Neural progenitor cell (in vitro differentiated cells): Measurements from ENCODE around the gene CHRNA4. TPM values are rescaled to one million over a fixed set of nuclear protein-coding genes. Genes with fewer than 3 reads are reported as not detected.
A peak's percentile ranks its signal among the peaks of the same experiment; 100 is the strongest.

ENCODE experiments used
- DNase-seq: peaks from one replicate; pipeline ENCODE4 v3.0.0-alpha.2; 2016; ENCODE audit warnings: low spot score
- H2AFZ ChIP-seq: fragments of 200-600 bp; sonication (generic); replicated peaks from 2 replicates; pipeline ENCODE4 v1.6.1; 2016; ENCODE audit warnings: antibody characterized with exemption
- H3F3A ChIP-seq: fragments of 200-600 bp; sonication (generic); 2 replicates; pipeline ENCODE4 v1.6.1; 2016; ENCODE audit warnings: antibody characterized with exemption, low read depth
- H3K27ac ChIP-seq: fragments of 200-600 bp; sonication (generic); 2 replicates; pipeline ENCODE4 v1.5.1; 2016; ENCODE audit warnings: mild to moderate bottlenecking
- H3K27me3 ChIP-seq: fragments of 200-600 bp; sonication (generic); 2 replicates; pipeline ENCODE4 v1.6.1; 2016; ENCODE audit warnings: mild to moderate bottlenecking, moderate library complexity
- H3K36me3 ChIP-seq: fragments of 200-600 bp; sonication (generic); 2 replicates; pipeline ENCODE4 v1.5.1; 2016
- H3K4me1 ChIP-seq: fragments of 200-600 bp; sonication (generic); 2 replicates; pipeline ENCODE4 v1.6.1; 2016; ENCODE audit warnings: mixed run types
- H3K4me2 ChIP-seq: fragments of 200-600 bp; sonication (generic); 2 replicates; pipeline ENCODE4 v1.6.1; 2016
- H3K4me3 ChIP-seq: fragments of 200-600 bp; sonication (generic); 2 replicates; pipeline ENCODE4 v1.5.1; 2016
- H3K79me2 ChIP-seq: fragments of 200-600 bp; sonication (generic); 2 replicates; pipeline ENCODE4 v1.6.1; 2016; ENCODE audit warnings: low read depth
- H3K9ac ChIP-seq: fragments of 200-600 bp; sonication (generic); 2 replicates; pipeline ENCODE4 v1.6.1; 2016
- H3K9me3 ChIP-seq: fragments of 200-600 bp; sonication (generic); 2 replicates; pipeline ENCODE4 v1.5.1; 2016; ENCODE audit warnings: low read depth
- H4K20me1 ChIP-seq: fragments of 200-600 bp; sonication (generic); 2 replicates; pipeline ENCODE4 v1.6.1; 2016; ENCODE audit warnings: low read depth
- H3K27ac Mint-ChIP-seq: 3 replicates; pipeline ENCODE4 v1.8.0; 2021; ENCODE audit warnings: mixed read lengths
- H3K27me3 Mint-ChIP-seq: 2 replicates; pipeline ENCODE4 v1.8.0; 2022; ENCODE audit warnings: low read depth, mild to moderate bottlenecking, inconsistent platforms, moderate library complexity, mixed read lengths; ENCODE audit not compliant: insufficient read depth
- H3K36me3 Mint-ChIP-seq: 3 replicates; pipeline ENCODE4 v1.8.0; 2021; ENCODE audit warnings: mixed read lengths
- H3K4me1 Mint-ChIP-seq: 3 replicates; pipeline ENCODE4 v1.8.0; 2021; ENCODE audit warnings: mixed read lengths
- H3K4me3 Mint-ChIP-seq: 3 replicates; pipeline ENCODE4 v1.8.0; 2021; ENCODE audit warnings: mild to moderate bottlenecking, moderate library complexity, mixed read lengths
- H3K9me3 Mint-ChIP-seq: 3 replicates; pipeline ENCODE4 v1.8.0; 2020; ENCODE audit warnings: mixed read lengths
- CTCF ChIP-seq: fragments of 200-600 bp; sonication (generic); IDR thresholded peaks from 2 replicates; pipeline ENCODE4 v1.5.1; 2017; ENCODE audit warnings: antibody characterized with exemption, mild to moderate bottlenecking
- EZH2 ChIP-seq: fragments of 200-600 bp; sonication (generic); IDR thresholded peaks from 2 replicates; pipeline ENCODE4 v1.6.1; 2017; ENCODE audit warnings: antibody characterized with exemption, mild to moderate bottlenecking, moderate library complexity
- EZH2phosphoT487 ChIP-seq: fragments of 200-600 bp; sonication (generic); IDR thresholded peaks from 2 replicates; pipeline ENCODE4 v1.6.1; 2017; ENCODE audit warnings: antibody characterized with exemption
- total RNA-seq: library from RNA; depleted of rRNA; stranded (reverse); fragments of >200 nt; gene quantifications from 2 replicates; pipeline ENCODE4 v1.2.3, GENCODE V29; 2015; ENCODE audit warnings: low replicate concordance

Gene CHRNA4
- total RNA-seq = 0.68 TPM in 1 of 2 replicates, not detected in the other

- Mint-ChIP-seq H3K27ac (no peak within 1 kb of the TSS), H3K9me3 (no peaks in the 10 kb centered on the region), H3K4me3 (peak within 1 kb of the TSS; percentile 72), H3K36me3 (peaks cover 2% of the 10 kb centered on the region), H3K27me3 (peaks cover 21% of the 10 kb centered on the region), H3K4me1 (peaks cover 26% of the 10 kb centered on the region)
- Histone ChIP-seq H3K9me3 (no peaks in the 10 kb centered on the region), H2AFZ (peak within 1 kb of the TSS; percentile 71), H3K4me2 (peak within 1 kb of the TSS; percentile 87), H3K36me3 (no peaks in the 10 kb centered on the region), H3F3A (peaks cover 21% of the 10 kb centered on the region), H3K27ac (no peak within 1 kb of the TSS), H3K27me3 (peaks cover 50% of the 10 kb centered on the region), H3K79me2 (no peaks in the 10 kb centered on the region), H3K9ac (no peak within 1 kb of the TSS), H3K4me3 (peak within 1 kb of the TSS; percentile 50), H3K4me1 (peaks cover 36% of the 10 kb centered on the region), H4K20me1 (peaks cover 17% of the 10 kb centered on the region)
- DNase-seq = peak; percentile 63
- TF ChIP-seq EZH2phosphoT487 (peak; percentile 74), EZH2 (peak; percentile 70), CTCF (no peak)
These were observed at the start of gene CHRNA4 for GRCh38 chr20:63360850-63361518. CHRNA4 (minus strand) TSS chr20:63361349; CDS start chr20:63361165, 184 bp downstream.

DNA sequence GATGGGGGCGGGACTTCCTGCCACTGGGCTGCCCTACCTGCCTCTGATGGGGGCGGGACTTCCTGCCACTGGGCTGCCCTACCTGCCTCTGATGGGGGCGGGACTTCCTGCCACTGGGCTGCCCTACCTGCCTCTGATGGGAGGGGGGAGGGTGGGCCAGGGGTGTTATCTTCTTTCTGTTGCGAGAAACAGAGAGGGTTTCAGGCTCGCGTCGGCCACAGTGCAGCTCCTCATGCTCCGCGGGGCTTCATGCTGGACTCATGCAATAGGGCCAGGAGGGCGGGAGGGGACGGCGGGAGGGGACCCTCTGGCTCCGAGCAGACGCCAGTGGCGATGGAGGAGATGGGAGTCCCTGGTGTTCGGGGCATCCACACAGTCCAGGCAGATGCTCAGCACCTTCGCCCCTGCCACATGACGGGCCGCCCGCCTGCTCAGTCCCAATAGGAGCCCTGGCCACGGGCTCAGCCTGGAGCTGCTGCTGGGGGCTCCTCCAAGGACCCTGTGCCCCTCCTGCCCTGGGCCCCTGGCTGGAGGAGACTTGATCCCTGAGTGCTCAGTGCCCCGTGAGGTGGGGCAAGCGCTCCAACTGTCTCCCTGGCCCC is 48.8 kb upstream of the CHRNA4 start:
- no peak overlapping the region for H3K27ac Mint-ChIP-seq
- H3K27me3 Mint-ChIP-seq = peaks cover 5% of the 10 kb centered on the region
- H4K20me1 ChIP-seq = no peaks in the 10 kb centered on the region
- no peaks in the 10 kb centered on the region for H3K36me3 ChIP-seq
- H3K9me3 ChIP-seq = no peaks in the 10 kb centered on the region
- H3K4me1 Mint-ChIP-seq = peaks cover 14% of the 10 kb centered on the region
- no peaks in the 10 kb centered on the region for H3K4me1 ChIP-seq
- no peaks in the 10 kb centered on the region for H3K79me2 ChIP-seq
- H3K4me2 ChIP-seq = no peak overlapping the region
- no peaks in the 10 kb centered on the region for H3K9me3 Mint-ChIP-seq
- H3K27ac ChIP-seq = no peak overlapping the region
- H3K9ac ChIP-seq = no peak overlapping the region
- H3K4me3 ChIP-seq = no peak overlapping the region
- peaks cover 4% of the 10 kb centered on the region for H3K36me3 Mint-ChIP-seq
- TF ChIP-seq EZH2phosphoT487 (no peak), EZH2 (no peak), CTCF (no peak)
- H3K4me3 Mint-ChIP-seq = no peak overlapping the region
- no peaks in the 10 kb centered on the region for H3F3A ChIP-seq
- H2AFZ ChIP-seq = no peak overlapping the region
- no peaks in the 10 kb centered on the region for H3K27me3 ChIP-seq
- DNase-seq = no peak

DNA sequence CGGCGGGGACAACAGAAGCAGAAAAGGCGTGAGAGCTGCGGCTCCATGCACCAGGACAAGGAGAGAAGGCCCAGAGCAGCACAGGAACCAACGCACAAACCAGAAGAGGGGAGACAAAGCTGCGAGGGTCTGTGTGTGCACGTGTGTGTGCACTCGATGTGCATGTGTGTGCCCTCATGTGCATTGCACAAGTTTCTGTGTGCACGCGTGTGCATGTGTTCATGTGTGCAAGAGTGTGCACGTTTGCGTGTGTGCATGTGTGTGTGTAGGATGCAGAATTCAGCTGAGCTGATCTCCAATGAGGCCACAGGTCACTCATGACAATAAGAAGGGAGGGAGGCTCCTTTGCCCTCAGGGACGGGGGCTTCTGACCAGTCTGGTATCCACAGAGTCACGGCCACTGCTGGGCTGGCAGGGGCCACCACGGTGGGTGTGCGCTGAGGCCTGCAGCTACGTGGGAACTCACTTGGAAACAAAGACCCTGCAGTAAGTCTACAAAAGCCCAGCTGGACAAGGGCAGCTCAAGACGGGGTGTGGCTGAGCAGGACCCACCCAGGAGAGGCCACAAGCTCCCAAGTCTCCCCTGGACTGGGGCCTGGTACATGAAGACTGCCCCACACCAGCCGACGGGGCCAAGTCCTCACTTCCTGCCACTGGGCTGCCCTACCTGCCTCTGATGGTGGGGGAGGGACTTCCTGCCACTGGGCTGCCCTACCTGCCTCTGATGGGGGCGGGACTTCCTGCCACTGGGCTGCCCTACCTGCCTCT is 48.1 kb upstream of the CHRNA4 start:
- Mint-ChIP-seq H3K36me3 (peaks cover 4% of the 10 kb centered on the region), H3K9me3 (no peaks in the 10 kb centered on the region), H3K27me3 (peaks cover 5% of the 10 kb centered on the region), H3K4me1 (peaks cover 14% of the 10 kb centered on the region), H3K27ac (peak overlapping the region; percentile 97), H3K4me3 (no peak overlapping the region)
- Histone ChIP-seq H3K36me3 (no peaks in the 10 kb centered on the region), H3K4me1 (no peaks in the 10 kb centered on the region), H4K20me1 (no peaks in the 10 kb centered on the region), H3K27ac (no peak overlapping the region), H3K79me2 (no peaks in the 10 kb centered on the region), H3F3A (no peaks in the 10 kb centered on the region), H2AFZ (no peak overlapping the region), H3K4me3 (no peak overlapping the region), H3K27me3 (no peaks in the 10 kb centered on the region), H3K9me3 (no peaks in the 10 kb centered on the region), H3K9ac (no peak overlapping the region), H3K4me2 (no peak overlapping the region)
- TF ChIP-seq CTCF (no peak), EZH2 (no peak), EZH2phosphoT487 (no peak)
- no peak for DNase-seq
